Breast epithelium (tissue), 4 donors: ENCODE results near the gene HDDC3. TPM values are rescaled to one million over a fixed set of nuclear protein-coding genes. Genes with fewer than 3 reads are reported as not detected.

Experiments
- DNase-seq, 2 donors: peaks; one replicate each; pipeline ENCODE4 v3.0.0-alpha.2; 2019; ENCODE audit warnings: low spot score in 2 of 2
- H3K27ac ChIP-seq, 2 donors: fragments of 200-600 bp; sonication (generic) in 1 of 2; one replicate each; pipeline ENCODE4 v1.5.1; 2016 to 2019; ENCODE audit warnings: mild to moderate bottlenecking in 1 of 2
- H3K27me3 ChIP-seq, 2 donors: fragments of 200-600 bp; sonication (generic) in 1 of 2; one replicate each; pipeline versions ENCODE4 v1.5.1 to v1.6.0; 2017 to 2019; ENCODE audit warnings: control low read depth in 1 of 2, mild to moderate bottlenecking in 1 of 2
- H3K36me3 ChIP-seq: fragments of 200-600 bp; one replicate; pipeline ENCODE4 v1.5.1; 2019
- H3K4me1 ChIP-seq, 2 donors: fragments of 200-600 bp; sonication (generic); one replicate each; pipeline ENCODE4 v1.5.1; 2016 to 2019; ENCODE audit warnings: control low read depth in 1 of 2
- H3K4me3 ChIP-seq, 3 donors: fragments of 200-600 bp; sonication (generic); 1 replicate in 2 of 3; 2 replicates in 1 of 3; pipeline ENCODE4 v1.5.1; 2016 to 2019; ENCODE audit warnings: mild to moderate bottlenecking in 3 of 3, moderate library complexity in 2 of 3
- H3K9me3 ChIP-seq, 2 donors: fragments of 200-600 bp; sonication (generic) in 1 of 2; one replicate each; pipeline ENCODE4 v1.5.1; 2016 to 2019; ENCODE audit warnings: control low read depth in 1 of 2
- POLR2A ChIP-seq: fragments of 450-650 bp; IDR thresholded peaks from one replicate; pipeline ENCODE4 v1.6.1; 2016; ENCODE audit warnings: antibody characterized with exemption, mild to moderate bottlenecking, moderate library complexity
- POLR2AphosphoS5 ChIP-seq, 3 donors: sonication (generic); formaldehyde crosslinking; IDR thresholded peaks; one replicate each; pipeline ENCODE4 v1.6.1; 2017; ENCODE audit warnings: antibody characterized with exemption in 3 of 3
- intact Hi-C: fragments of 100-400 bp; cut with DNase I; formaldehyde crosslinking; loops from one replicate; pipeline ENCODE4 v1.15.1; 2023; ENCODE audit warnings: low total_unique reads
- total RNA-seq, 3 donors: library from RNA; depleted of rRNA; stranded (reverse); fragments of >200 nt; gene quantifications; one replicate each; pipeline ENCODE4 v1.1.0, GENCODE V29; 2016
- TF ChIP-seq, protein P1 (sequence below), 3 donors: fragments of 450-650 bp; IDR thresholded peaks; one replicate each; pipeline ENCODE4 v1.5.1; 2016 to 2017; ENCODE audit warnings: antibody characterized with exemption in 3 of 3, mild to moderate bottlenecking in 3 of 3, moderate library complexity in 3 of 3

HDDC3 gene
- total RNA-seq, 3 donors from 2014 or later: 19.0 to 22.3 (median 19.4) TPM

GRCh38 chr15:90942354-90943120 is 10.2 kb upstream of the HDDC3 start:
- Histone ChIP-seq H3K4me3 (no peak overlapping the region), H3K27me3 (no peaks in the 10 kb centered on the region), H3K9me3 (no peaks in the 10 kb centered on the region), H3K36me3 (peaks cover 22% of the 10 kb centered on the region), H3K27ac (no peak overlapping the region), H3K4me1 (no peaks in the 10 kb centered on the region)
- TF ChIP-seq, protein P1, sequence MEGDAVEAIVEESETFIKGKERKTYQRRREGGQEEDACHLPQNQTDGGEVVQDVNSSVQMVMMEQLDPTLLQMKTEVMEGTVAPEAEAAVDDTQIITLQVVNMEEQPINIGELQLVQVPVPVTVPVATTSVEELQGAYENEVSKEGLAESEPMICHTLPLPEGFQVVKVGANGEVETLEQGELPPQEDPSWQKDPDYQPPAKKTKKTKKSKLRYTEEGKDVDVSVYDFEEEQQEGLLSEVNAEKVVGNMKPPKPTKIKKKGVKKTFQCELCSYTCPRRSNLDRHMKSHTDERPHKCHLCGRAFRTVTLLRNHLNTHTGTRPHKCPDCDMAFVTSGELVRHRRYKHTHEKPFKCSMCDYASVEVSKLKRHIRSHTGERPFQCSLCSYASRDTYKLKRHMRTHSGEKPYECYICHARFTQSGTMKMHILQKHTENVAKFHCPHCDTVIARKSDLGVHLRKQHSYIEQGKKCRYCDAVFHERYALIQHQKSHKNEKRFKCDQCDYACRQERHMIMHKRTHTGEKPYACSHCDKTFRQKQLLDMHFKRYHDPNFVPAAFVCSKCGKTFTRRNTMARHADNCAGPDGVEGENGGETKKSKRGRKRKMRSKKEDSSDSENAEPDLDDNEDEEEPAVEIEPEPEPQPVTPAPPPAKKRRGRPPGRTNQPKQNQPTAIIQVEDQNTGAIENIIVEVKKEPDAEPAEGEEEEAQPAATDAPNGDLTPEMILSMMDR (IDR thresholded peaks at IDR 0.05): no peak
- TF ChIP-seq POLR2AphosphoS5 (IDR thresholded peaks at IDR 0.05) (no peak), POLR2A (no peak)
- DNase-seq: no peak
- intact Hi-C loops: no loop called here

DNA sequence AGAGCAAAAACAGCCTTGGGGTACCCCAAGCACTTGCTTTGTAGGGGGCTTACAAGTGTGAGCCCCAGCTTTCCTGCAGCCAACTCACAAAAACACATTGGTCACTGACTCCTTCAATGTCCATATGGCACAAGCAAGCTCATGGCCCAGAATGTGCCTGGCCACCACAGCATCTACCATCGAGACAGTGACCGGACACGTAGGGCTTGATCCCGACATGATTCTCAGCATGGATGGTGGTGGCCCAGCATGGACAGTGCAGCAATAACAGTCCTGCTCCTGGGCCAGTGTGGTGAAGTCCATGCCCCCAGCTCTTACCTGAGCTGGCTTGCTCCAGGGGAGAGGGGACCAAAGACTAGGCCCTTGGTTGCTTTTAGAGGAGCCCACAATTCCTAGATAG is 8.7 kb upstream of the HDDC3 start:
- no peaks in the 10 kb centered on the region for H3K27me3 ChIP-seq
- H3K4me1 ChIP-seq: peaks cover 0 to 3% of the 10 kb centered on the region in 2 donors
- H3K36me3 ChIP-seq: peaks cover 17% of the 10 kb centered on the region
- no peak for TF ChIP-seq POLR2AphosphoS5 (IDR thresholded peaks at IDR 0.05)
- no peak for TF ChIP-seq POLR2A
- TF ChIP-seq, protein P1 (IDR thresholded peaks at IDR 0.05): no peak
- intact Hi-C loops: no loop called here
- no peak overlapping the region for H3K27ac ChIP-seq
- DNase-seq: no peak
- no peak overlapping the region for H3K4me3 ChIP-seq
- H3K9me3 ChIP-seq: no peaks in the 10 kb centered on the region

DNA sequence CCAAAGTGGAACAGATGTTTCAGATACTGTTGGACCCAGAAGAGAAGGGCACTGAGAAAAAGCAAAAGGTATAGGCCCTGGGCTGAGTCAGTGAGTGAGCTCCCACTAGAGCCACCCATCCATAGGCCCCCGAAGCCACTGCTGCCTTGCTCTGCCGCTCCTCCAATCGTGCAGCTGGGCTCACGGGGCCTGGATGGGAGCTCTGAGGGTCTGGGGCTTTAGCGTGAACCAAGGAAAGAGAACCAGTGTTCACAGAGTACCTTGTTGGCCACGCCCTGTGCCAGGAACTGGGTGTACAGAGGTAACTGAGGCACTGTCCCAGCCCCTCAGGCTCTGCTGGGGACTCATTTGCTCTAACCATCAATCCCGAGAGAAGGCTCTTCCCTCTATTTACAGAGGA is 7.4 kb upstream of the HDDC3 start:
- Histone ChIP-seq H3K9me3 (no peaks in the 10 kb centered on the region), H3K4me1 (peaks cover 0 to 4% of the 10 kb centered on the region in 2 donors), H3K27ac (no peak overlapping the region), H3K27me3 (no peaks in the 10 kb centered on the region), H3K4me3 (no peak overlapping the region), H3K36me3 (peaks cover 17% of the 10 kb centered on the region)
- no peak for DNase-seq
- TF ChIP-seq POLR2AphosphoS5 (IDR thresholded peaks at IDR 0.05) (no peak), POLR2A (no peak)
- TF ChIP-seq, protein P1 (IDR thresholded peaks at IDR 0.05): no peak
- intact Hi-C loops: no loop called here

- H3K9me3 ChIP-seq: no peaks in the 10 kb centered on the region
- no peak overlapping the region for H3K4me3 ChIP-seq
- no peak overlapping the region for H3K27ac ChIP-seq
- H3K36me3 ChIP-seq: peaks cover 17% of the 10 kb centered on the region
- H3K27me3 ChIP-seq: no peaks in the 10 kb centered on the region
- no peak for TF ChIP-seq POLR2A
- TF ChIP-seq, protein P1 (IDR thresholded peaks at IDR 0.05): no peak
- no peak for TF ChIP-seq POLR2AphosphoS5 (IDR thresholded peaks at IDR 0.05)
- intact Hi-C loops: no loop called here
- no peak for DNase-seq
- H3K4me1 ChIP-seq: peaks cover 0 to 4% of the 10 kb centered on the region in 2 donors
These were observed 5.9 kb upstream of the HDDC3 start for GRCh38 chr15:90938261-90938660.

DNA sequence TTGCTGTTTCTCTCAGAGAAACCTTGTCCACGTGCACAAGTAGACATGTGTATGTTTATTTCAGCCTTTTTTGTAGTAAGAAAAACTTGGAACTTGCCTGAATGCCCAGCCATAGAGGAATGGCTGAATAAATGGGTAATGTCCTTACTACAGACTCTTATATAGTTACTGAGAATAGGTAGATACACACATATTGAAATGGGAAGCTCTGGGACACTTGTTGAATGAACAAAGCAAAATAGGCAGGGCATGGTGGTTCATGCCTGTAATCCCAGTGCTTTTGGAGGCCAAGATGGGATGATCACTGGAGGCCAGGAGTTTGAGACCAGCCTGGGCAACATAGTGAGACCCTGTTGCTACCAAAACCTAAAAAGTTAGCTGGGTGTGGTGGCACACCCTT is 4.5 kb upstream of the HDDC3 start:
- H3K36me3 ChIP-seq: peaks cover 6% of the 10 kb centered on the region
- H3K4me1 ChIP-seq: peaks cover under 1 to 4% of the 10 kb centered on the region in 2 donors
- H3K27ac ChIP-seq: no peak overlapping the region
- intact Hi-C loops: loop anchor here (2.0 kb wide), 1 partner anchor 220 kb away; the partner anchor contains the start of gene BLM
- no peak for DNase-seq
- no peaks in the 10 kb centered on the region for H3K9me3 ChIP-seq
- H3K27me3 ChIP-seq: no peaks in the 10 kb centered on the region
- H3K4me3 ChIP-seq: no peak overlapping the region
- TF ChIP-seq POLR2A: no peak
- TF ChIP-seq POLR2AphosphoS5 (IDR thresholded peaks at IDR 0.05): no peak
- TF ChIP-seq, protein P1 (IDR thresholded peaks at IDR 0.05): no peak
